Right atrium auricular region (tissue), 2 donors: ENCODE results near the gene ATXN1. TPM values are rescaled to one million over a fixed set of nuclear protein-coding genes. Genes with fewer than 3 reads are reported as not detected.
A peak's percentile ranks its signal among the peaks of the same experiment; 100 is the strongest.
"Not testable (repeated sequence)": the region's sequence is repeated elsewhere in the genome, so short reads cannot be mapped to it uniquely, and the experiment has no call there.

Experiments
- DNase-seq: peaks from one replicate; pipeline ENCODE4 v3.0.0-alpha.2; 2019; ENCODE audit warnings: low spot score
- H3K27ac ChIP-seq, 2 donors: fragments of 200-600 bp; sonication (generic); 1 replicate in 1 of 2; 2 replicates in 1 of 2; pipeline ENCODE4 v1.5.1; 2016 to 2019
- H3K27me3 ChIP-seq, 2 donors: fragments of 200-600 bp; sonication (generic); one replicate each; pipeline versions ENCODE4 v1.5.1 to v1.6.0; 2017 to 2019
- H3K36me3 ChIP-seq: fragments of 200-600 bp; sonication (generic); one replicate; pipeline ENCODE4 v1.5.1; 2016
- H3K4me1 ChIP-seq, 2 donors: fragments of 200-600 bp; sonication (generic); one replicate each; pipeline versions ENCODE4 v1.5.1 to v1.6.0; 2017 to 2019
- H3K4me3 ChIP-seq, 2 donors: fragments of 200-600 bp; sonication (generic); 1 replicate in 1 of 2; 2 replicates in 1 of 2; pipeline ENCODE4 v1.5.1; 2017 to 2019; ENCODE audit warnings: mild to moderate bottlenecking in 1 of 2, moderate library complexity in 1 of 2
- H3K9me3 ChIP-seq, 2 donors: fragments of 200-600 bp; sonication (generic); one replicate each; pipeline ENCODE4 v1.5.1; 2019
- CTCF ChIP-seq, 2 donors: fragments of 200-600 bp; sonication (generic); IDR thresholded peaks; one replicate each; pipeline ENCODE4 v1.5.1; 2019; ENCODE audit warnings: antibody characterized with exemption in 2 of 2
- total RNA-seq, 2 donors: library from RNA; depleted of rRNA; stranded (reverse); fragments of >200 nt; gene quantifications; one replicate each; pipeline ENCODE4 v1.1.0, GENCODE V29; 2016

Gene ATXN1
- total RNA-seq, 2 donors from 2014 or later: 41.8 to 62.0 TPM

- Histone ChIP-seq H3K4me1 (peaks cover 0 to 15% of the 10 kb centered on the region in 2 donors), H3K36me3 (no peaks in the 10 kb centered on the region), H3K9me3 (no peaks in the 10 kb centered on the region), H3K27me3 (no peaks in the 10 kb centered on the region), H3K27ac (peak overlapping the region in 1 of 2 donors; percentile 7), H3K4me3 (no peak overlapping the region)
- no peak for DNase-seq
- no peak for TF ChIP-seq CTCF (IDR thresholded peaks at IDR 0.05)
Observed at GRCh38 chr6:16621002-16621401, 140.3 kb downstream of the ATXN1 start.

GRCh38 chr6:16619777-16620176 lies 141.5 kb downstream of the ATXN1 start:
- Histone ChIP-seq H3K4me1 (peaks cover 0 to 5% of the 10 kb centered on the region in 2 donors), H3K9me3 (no peaks in the 10 kb centered on the region), H3K36me3 (no peaks in the 10 kb centered on the region), H3K27ac (no peak overlapping the region), H3K27me3 (no peaks in the 10 kb centered on the region), H3K4me3 (no peak overlapping the region)
- no peak for TF ChIP-seq CTCF (IDR thresholded peaks at IDR 0.05)
- DNase-seq: no peak

GRCh38 chr6:16618962-16619361 lies 142.3 kb downstream of the ATXN1 start:
- Histone ChIP-seq H3K27me3 (no peaks in the 10 kb centered on the region), H3K9me3 (no peaks in the 10 kb centered on the region), H3K27ac (no peak overlapping the region), H3K4me3 (no peak overlapping the region), H3K4me1 (peaks cover 0 to 5% of the 10 kb centered on the region in 2 donors), H3K36me3 (no peaks in the 10 kb centered on the region)
- DNase-seq: no peak
- no peak for TF ChIP-seq CTCF (IDR thresholded peaks at IDR 0.05)

- not testable (repeated sequence) for H3K4me1 ChIP-seq, H3K4me3 ChIP-seq, H3K36me3 ChIP-seq, H3K27ac ChIP-seq, H3K27me3 ChIP-seq, H3K9me3 ChIP-seq, DNase-seq
Observed at GRCh38 chr6:16615215-16615614, 146.0 kb downstream of the ATXN1 start.

- not testable (repeated sequence) for H3K4me3 ChIP-seq, H3K9me3 ChIP-seq, H3K36me3 ChIP-seq, H3K4me1 ChIP-seq, DNase-seq, H3K27ac ChIP-seq, H3K27me3 ChIP-seq
Observed at GRCh38 chr6:16614143-16614542, 147.1 kb downstream of the ATXN1 start.

- not testable (repeated sequence) for H3K36me3 ChIP-seq, H3K27me3 ChIP-seq, H3K27ac ChIP-seq, H3K4me1 ChIP-seq, DNase-seq, H3K4me3 ChIP-seq, H3K9me3 ChIP-seq
Observed at GRCh38 chr6:16613504-16613903, 147.8 kb downstream of the ATXN1 start.

- Histone ChIP-seq H3K27me3 (no peaks in the 10 kb centered on the region), H3K27ac (no peak overlapping the region), H3K4me3 (no peak overlapping the region), H3K36me3 (no peaks in the 10 kb centered on the region), H3K4me1 (no peaks in the 10 kb centered on the region), H3K9me3 (no peaks in the 10 kb centered on the region)
- no peak for DNase-seq
- TF ChIP-seq CTCF (IDR thresholded peaks at IDR 0.05): no peak
Observed at GRCh38 chr6:16608444-16608843, 152.8 kb downstream of the ATXN1 start.
